Measurements from ENCODE around the gene HSD17B14. TPM values are rescaled to one million over a fixed set of nuclear protein-coding genes. Genes with fewer than 3 reads are reported as not detected.
A peak's percentile ranks its signal among the peaks of the same experiment; 100 is the strongest.

HSD17B14 gene
- total and polyA plus RNA-seq, 8 donors = 2.8 to 41.4 (median 9.4) TPM; not detected in 1

DNA sequence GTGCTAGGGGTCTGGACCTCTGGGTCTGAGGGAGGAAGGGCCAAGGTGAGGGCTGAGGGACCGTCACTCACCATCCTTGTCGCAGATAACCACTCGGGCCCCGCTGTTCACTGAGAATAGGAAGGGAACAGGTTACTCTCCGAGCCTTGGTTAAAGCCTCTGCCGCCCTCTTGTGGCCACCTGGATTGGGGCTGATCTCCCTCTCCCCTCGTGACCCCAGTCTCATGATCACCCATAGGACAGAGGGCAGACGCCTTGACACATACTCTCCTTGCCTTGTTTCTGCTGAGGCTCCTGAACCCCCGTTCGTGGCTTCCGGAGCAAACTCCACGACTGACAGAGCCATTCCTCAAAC, 580 bp downstream of the HSD17B14 start:
- intact Hi-C loops (cut with DNase I; ENCODE audit: low total_unique reads) = no loop called here
- 1 to 4% (median 3%) methylated on average over 11 to 12 of the region's 12 CpGs for WGBS, 5 donors
- Histone ChIP-seq H3K36me3 (peaks cover 0 to 26% (median 11%) of the 10 kb centered on the region in 4 donors), H3K4me1 (peaks cover 12 to 26% (median 19%) of the 10 kb centered on the region in 4 donors), H3K9me3 (no peaks in the 10 kb centered on the region), H3K4me3 (peak overlapping the region; percentile 38 to 44 (median 42)), H3K27me3 (peaks cover 0 to 6% (median 0%) of the 10 kb centered on the region in 3 donors), H3K27ac (peak overlapping the region; percentile 10 to 89 (median 66))
- TF ChIP-seq, protein P1, sequence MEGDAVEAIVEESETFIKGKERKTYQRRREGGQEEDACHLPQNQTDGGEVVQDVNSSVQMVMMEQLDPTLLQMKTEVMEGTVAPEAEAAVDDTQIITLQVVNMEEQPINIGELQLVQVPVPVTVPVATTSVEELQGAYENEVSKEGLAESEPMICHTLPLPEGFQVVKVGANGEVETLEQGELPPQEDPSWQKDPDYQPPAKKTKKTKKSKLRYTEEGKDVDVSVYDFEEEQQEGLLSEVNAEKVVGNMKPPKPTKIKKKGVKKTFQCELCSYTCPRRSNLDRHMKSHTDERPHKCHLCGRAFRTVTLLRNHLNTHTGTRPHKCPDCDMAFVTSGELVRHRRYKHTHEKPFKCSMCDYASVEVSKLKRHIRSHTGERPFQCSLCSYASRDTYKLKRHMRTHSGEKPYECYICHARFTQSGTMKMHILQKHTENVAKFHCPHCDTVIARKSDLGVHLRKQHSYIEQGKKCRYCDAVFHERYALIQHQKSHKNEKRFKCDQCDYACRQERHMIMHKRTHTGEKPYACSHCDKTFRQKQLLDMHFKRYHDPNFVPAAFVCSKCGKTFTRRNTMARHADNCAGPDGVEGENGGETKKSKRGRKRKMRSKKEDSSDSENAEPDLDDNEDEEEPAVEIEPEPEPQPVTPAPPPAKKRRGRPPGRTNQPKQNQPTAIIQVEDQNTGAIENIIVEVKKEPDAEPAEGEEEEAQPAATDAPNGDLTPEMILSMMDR (IDR thresholded peaks at IDR 0.05) = peak in 6 of 7 experiments; percentile 66 to 97 (median 86)
- TF ChIP-seq EP300 (IDR thresholded peaks at IDR 0.05) = no peak
- peak in 2 of 3 donors; percentile 32 to 84 for TF ChIP-seq POLR2AphosphoS5 (IDR thresholded peaks at IDR 0.05)
- TF ChIP-seq POLR2A (IDR thresholded peaks at IDR 0.05) = no peak
- peak; percentile 96 to 98 for DNase-seq

DNA sequence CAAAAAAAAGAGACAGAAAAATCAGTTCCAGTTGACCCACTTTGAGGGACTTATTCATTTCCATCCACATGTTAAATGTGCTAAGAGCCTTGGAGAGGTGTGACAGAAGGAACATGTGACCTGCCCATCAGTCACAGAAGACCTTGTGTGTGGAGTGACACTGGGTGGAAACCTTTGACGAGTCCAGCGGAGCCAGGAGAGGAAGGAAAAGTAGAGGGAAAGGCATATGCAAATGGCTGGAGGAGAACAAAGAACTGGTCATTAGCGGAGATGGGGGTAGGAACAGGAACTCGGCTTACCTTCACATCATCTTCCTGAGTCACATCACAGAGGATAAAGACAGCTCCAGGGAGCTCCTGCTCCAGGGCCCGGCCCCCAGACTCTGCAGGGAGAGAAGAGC, 2.3 kb downstream of the HSD17B14 start:
- intact Hi-C loops (cut with DNase I; ENCODE audit: low total_unique reads) = loop anchor here (5.0 kb wide), 1 partner anchor 37 kb away; no protein-coding TSS in a partner anchor
- no peak for DNase-seq
- 74 to 91% (median 84%) methylated on average over 5 of the region's 5 CpGs for WGBS, 5 donors

DNA sequence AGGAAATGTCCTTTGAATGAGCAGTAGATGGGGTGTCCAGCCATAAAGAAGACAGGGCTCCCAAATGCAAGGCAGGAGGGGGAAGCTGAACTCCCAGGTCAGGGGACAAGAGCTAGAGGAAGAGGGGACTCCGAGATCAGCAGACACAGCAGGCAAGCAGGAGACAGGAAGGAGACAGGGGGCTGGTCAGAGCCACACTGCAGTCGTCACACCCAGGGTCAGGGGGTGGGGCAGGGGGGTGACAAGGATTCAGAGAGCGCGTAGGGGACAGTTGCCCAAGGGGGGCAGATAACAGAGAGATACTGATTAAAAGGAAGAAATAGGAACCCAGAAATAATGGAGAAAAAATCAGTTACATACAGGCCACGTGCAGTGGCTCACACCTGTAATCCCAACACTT, 3.2 kb downstream of the HSD17B14 start:
- TF ChIP-seq POLR2AphosphoS5 (IDR thresholded peaks at IDR 0.05) (no peak), EP300 (IDR thresholded peaks at IDR 0.05) (no peak), POLR2A (IDR thresholded peaks at IDR 0.05) (no peak)
- TF ChIP-seq, protein P1 (IDR thresholded peaks at IDR 0.05) = no peak
- Histone ChIP-seq H3K4me1 (peaks cover 12 to 27% (median 23%) of the 10 kb centered on the region in 4 donors), H3K36me3 (peaks cover 0 to 35% (median 15%) of the 10 kb centered on the region in 4 donors), H3K27me3 (peaks cover 0 to 6% (median 0%) of the 10 kb centered on the region in 3 donors), H3K27ac (no peak overlapping the region), H3K4me3 (no peak overlapping the region), H3K9me3 (no peaks in the 10 kb centered on the region)
- intact Hi-C loops (cut with DNase I; ENCODE audit: low total_unique reads) = loop anchor here (5.0 kb wide), 1 partner anchor 36 kb away; no protein-coding TSS in a partner anchor
- DNase-seq = no peak
- 68 to 94% (median 78%) methylated on average over 5 of the region's 5 CpGs for WGBS, 5 donors

More for the DNA sequence above, 2.3 kb downstream of the HSD17B14 start:
- H3K4me1 ChIP-seq = peaks cover 12 to 27% (median 23%) of the 10 kb centered on the region in 4 donors
- H3K36me3 ChIP-seq = peaks cover 0 to 31% (median 15%) of the 10 kb centered on the region in 4 donors
- TF ChIP-seq POLR2A (IDR thresholded peaks at IDR 0.05) = no peak
- no peak for TF ChIP-seq EP300 (IDR thresholded peaks at IDR 0.05)
- TF ChIP-seq, protein P1 (IDR thresholded peaks at IDR 0.05) = no peak
- no peak for TF ChIP-seq POLR2AphosphoS5 (IDR thresholded peaks at IDR 0.05)
- H3K27me3 ChIP-seq = peaks cover 0 to 6% (median 0%) of the 10 kb centered on the region in 3 donors
- H3K9me3 ChIP-seq = no peaks in the 10 kb centered on the region
- H3K27ac ChIP-seq = no peak overlapping the region
- no peak overlapping the region for H3K4me3 ChIP-seq

DNA sequence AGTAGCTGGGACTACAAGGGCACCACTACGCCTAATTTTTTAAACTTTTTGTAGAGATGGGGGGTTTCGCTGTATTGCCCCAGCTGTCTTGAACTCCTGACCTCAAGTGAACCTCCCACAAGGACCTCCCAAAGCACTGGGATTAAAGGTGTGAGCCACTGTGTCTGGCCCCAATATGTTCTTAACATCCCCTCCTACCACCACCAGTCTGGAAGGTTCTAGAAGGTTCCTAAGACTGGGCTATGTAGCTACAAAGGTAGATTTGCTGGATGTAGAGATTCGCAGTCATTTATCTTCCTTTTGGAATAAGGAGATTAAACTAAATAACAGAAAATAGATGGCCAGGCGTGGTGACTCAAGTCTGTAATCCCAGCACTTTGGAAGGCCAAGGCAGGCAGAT, 5.3 kb downstream of the HSD17B14 start:
- 92 to 96% (median 96%) methylated on average over 4 of the region's 4 CpGs for WGBS, 5 donors
- intact Hi-C loops (cut with DNase I; ENCODE audit: low total_unique reads) = loop anchor here (5.0 kb wide), 1 partner anchor 34 kb away; no protein-coding TSS in a partner anchor
- no peak overlapping the region for H3K4me3 ChIP-seq
- H3K9me3 ChIP-seq = no peaks in the 10 kb centered on the region
- H3K27ac ChIP-seq = no peak overlapping the region
- TF ChIP-seq, protein P1 (IDR thresholded peaks at IDR 0.05) = no peak
- no peak for TF ChIP-seq POLR2A (IDR thresholded peaks at IDR 0.05)
- no peak for TF ChIP-seq POLR2AphosphoS5 (IDR thresholded peaks at IDR 0.05)
- no peak for TF ChIP-seq EP300 (IDR thresholded peaks at IDR 0.05)
- H3K4me1 ChIP-seq = peaks cover 8 to 17% (median 9%) of the 10 kb centered on the region in 4 donors
- H3K27me3 ChIP-seq = no peaks in the 10 kb centered on the region
- no peak for DNase-seq
- H3K36me3 ChIP-seq = peaks cover 0 to 41% (median 22%) of the 10 kb centered on the region in 4 donors

Measured in stomach (tissue), 9 donors.